ENCODE measurements around the gene ITLN2. TPM values are rescaled to one million over a fixed set of nuclear protein-coding genes. Genes with fewer than 3 reads are reported as not detected.
"Not testable (repeated sequence)": the region's sequence is repeated elsewhere in the genome, so short reads cannot be mapped to it uniquely, and the experiment has no call there.

ITLN2 gene
- total and polyA plus RNA-seq, 8 donors: 0.19 TPM; not detected in 7

DNA sequence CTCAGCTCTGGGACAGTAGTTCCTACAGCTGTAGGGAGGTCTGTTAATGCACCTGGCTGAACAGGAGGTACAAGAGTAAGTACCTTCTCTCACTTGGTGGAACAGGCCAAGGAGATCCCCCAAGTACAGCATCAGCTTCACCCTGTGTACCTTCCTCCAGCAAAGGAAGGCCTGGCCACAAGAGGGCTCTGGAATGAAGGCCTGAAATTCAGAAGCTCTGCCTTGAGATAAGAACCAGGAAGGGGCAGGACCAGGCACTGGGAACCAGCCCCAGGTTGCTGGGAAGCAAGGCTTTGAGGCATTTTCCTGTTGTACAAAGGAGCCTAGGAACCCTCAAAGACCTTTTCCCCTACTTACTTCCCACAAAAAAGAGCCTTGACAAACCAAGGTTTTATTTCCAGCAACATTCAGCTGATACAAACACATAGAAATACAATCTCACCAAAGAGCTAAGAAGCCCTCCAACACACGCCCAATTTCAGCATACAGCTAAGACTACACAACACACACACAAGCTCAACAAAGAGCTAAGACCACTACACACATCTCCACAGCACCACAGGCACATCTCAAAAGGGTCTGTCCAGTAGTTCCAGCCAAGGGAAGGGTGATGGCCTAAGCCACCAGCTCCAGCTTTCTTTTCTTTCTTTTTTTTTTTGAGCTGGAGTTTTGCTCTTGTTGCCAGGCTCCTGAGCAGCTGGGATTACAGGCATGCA, 42.9 kb upstream of the ITLN2 start:
- TF ChIP-seq, protein P1, sequence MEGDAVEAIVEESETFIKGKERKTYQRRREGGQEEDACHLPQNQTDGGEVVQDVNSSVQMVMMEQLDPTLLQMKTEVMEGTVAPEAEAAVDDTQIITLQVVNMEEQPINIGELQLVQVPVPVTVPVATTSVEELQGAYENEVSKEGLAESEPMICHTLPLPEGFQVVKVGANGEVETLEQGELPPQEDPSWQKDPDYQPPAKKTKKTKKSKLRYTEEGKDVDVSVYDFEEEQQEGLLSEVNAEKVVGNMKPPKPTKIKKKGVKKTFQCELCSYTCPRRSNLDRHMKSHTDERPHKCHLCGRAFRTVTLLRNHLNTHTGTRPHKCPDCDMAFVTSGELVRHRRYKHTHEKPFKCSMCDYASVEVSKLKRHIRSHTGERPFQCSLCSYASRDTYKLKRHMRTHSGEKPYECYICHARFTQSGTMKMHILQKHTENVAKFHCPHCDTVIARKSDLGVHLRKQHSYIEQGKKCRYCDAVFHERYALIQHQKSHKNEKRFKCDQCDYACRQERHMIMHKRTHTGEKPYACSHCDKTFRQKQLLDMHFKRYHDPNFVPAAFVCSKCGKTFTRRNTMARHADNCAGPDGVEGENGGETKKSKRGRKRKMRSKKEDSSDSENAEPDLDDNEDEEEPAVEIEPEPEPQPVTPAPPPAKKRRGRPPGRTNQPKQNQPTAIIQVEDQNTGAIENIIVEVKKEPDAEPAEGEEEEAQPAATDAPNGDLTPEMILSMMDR (IDR thresholded peaks at IDR 0.05): peak in 3 of 4 donors; percentile 30 to 50 (median 45)
- H3K27ac ChIP-seq: peak overlapping the region in 2 of 4 donors; percentile 25 to 53
- peaks cover 0 to 31% (median 18%) of the 10 kb centered on the region in 3 donors for H3K36me3 ChIP-seq
- peak; percentile 79 to 96 (median 93) for ATAC-seq
- DNase-seq: peak in 5 of 6 donors; percentile 50 to 71 (median 67)
- WGBS, 2 donors: 80 to 82% methylated on average over 1 of the region's 1 CpG
- H3K4me3 ChIP-seq: no peak overlapping the region
- no peak for FAIRE-seq
- no peaks in the 10 kb centered on the region for H3K27me3 ChIP-seq
- intact Hi-C loops (cut with DNase I): loop anchor here in 1 of 3 donors (10.0 kb wide), 1 partner anchor 97 kb away; the partner anchor contains the start of gene KLHDC9
- H3K9me3 ChIP-seq: no peaks in the 10 kb centered on the region
- no peaks in the 10 kb centered on the region for H3K4me1 ChIP-seq

DNA sequence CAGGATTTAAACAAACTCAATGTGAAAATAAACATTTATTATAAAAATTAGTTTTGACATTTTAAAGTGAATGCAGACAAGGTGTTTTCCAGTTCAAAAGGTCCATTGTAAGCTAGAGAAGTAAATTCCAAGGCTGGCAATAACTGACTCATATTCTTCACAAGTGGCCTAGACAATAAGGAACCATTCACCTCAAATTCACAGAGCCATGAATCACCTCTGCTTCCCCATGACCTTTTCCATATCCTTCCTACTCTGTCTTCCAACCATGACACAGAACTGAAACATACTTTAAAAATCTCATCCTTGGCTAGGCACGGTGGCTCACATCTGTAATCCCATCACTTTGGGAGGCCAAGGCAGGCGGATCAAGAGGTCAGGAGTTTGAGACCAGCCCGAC, 41.6 kb upstream of the ITLN2 start:
- Histone ChIP-seq H3K27ac (no peak overlapping the region), H3K36me3 (peaks cover 0 to 31% (median 18%) of the 10 kb centered on the region in 3 donors), H3K4me1 (no peaks in the 10 kb centered on the region), H3K27me3 (no peaks in the 10 kb centered on the region), H3K4me3 (no peak overlapping the region), H3K9me3 (no peaks in the 10 kb centered on the region)
- no peak for DNase-seq
- TF ChIP-seq, protein P1 (IDR thresholded peaks at IDR 0.05): no peak
- 84 to 92% methylated on average over 3 of the region's 3 CpGs for WGBS, 2 donors
- peak in 1 of 4 donors; percentile 6 for ATAC-seq
- no peak for FAIRE-seq
- intact Hi-C loops (cut with DNase I): loop anchor here in 1 of 3 donors (10.0 kb wide), 1 partner anchor 99 kb away; the partner anchor contains the start of gene KLHDC9

DNA sequence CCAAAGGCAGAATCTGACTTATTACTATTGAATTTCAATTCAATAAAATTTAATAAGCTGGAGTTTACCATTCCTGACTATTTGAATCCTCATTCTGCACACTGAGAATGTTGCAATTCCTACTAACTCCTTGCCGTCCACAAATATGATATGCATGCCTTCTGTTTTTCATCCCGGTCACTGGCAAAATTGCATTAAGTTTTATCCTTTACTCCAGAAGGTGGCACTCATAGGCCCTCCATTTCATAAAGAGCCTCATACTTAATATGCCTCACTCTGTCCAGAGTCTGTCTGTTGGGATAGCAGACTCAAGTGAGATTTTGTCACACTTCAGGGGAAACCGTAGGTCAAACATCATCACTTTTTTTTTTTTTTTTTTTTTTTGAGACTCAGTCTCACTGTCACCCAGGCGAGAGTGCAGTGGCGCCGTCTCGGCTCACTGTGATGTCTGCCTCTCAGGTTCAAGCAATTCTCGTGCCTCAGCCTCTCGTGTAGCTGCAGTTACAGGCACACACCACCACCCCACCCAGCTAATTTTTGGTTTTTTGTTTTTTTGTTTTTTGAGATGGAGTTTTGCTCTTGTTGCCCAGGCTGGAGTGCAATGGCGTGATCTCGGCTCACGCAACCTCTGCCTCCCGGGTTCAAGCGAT, 39.1 kb upstream of the ITLN2 start:
- no peak overlapping the region for H3K4me3 ChIP-seq
- no peaks in the 10 kb centered on the region for H3K27me3 ChIP-seq
- TF ChIP-seq, protein P1 (IDR thresholded peaks at IDR 0.05): peak in 1 of 4 donors; percentile 8
- intact Hi-C loops (cut with DNase I): loop anchor here in 1 of 3 donors (10.0 kb wide), 1 partner anchor 101 kb away; the partner anchor contains the start of gene KLHDC9
- FAIRE-seq: no peak
- H3K27ac ChIP-seq: no peak overlapping the region
- H3K4me1 ChIP-seq: no peaks in the 10 kb centered on the region
- peak in 2 of 4 donors; percentile 28 to 29 for ATAC-seq
- peaks cover 0 to 9% (median 0%) of the 10 kb centered on the region in 3 donors for H3K36me3 ChIP-seq
- H3K9me3 ChIP-seq: no peaks in the 10 kb centered on the region
- 78 to 82% methylated on average over 14 of the region's 14 CpGs for WGBS, 2 donors
- no peak for DNase-seq

DNA sequence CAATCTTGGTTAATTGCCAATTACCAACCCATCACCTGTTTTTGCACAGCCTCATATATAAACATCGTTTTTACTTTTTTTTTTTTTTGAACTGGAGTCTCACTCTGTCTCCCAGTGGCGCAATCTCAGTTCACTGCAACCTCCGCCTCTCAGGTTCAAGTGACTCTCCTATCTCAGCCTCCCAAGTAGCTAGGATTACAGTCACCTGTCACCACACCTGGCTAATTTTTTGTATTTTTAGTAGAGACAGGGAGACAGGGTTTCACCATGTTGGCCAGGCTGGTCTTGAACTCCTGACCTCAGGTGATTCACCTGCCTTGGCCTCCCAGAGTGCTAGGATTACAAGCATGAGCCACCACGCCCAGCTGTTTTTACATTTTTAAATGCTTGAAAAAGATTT, 37.4 kb upstream of the ITLN2 start:
- not testable (repeated sequence) for DNase-seq, H3K9me3 ChIP-seq, H3K4me3 ChIP-seq, ATAC-seq, FAIRE-seq, H3K36me3 ChIP-seq, H3K27ac ChIP-seq, H3K4me1 ChIP-seq, H3K27me3 ChIP-seq
- WGBS, 2 donors: 82 to 84% methylated on average over 4 of the region's 4 CpGs
- intact Hi-C loops (cut with DNase I): loop anchor here in 1 of 3 donors (10.0 kb wide), 1 partner anchor 103 kb away; the partner anchor contains the start of gene KLHDC9

DNA sequence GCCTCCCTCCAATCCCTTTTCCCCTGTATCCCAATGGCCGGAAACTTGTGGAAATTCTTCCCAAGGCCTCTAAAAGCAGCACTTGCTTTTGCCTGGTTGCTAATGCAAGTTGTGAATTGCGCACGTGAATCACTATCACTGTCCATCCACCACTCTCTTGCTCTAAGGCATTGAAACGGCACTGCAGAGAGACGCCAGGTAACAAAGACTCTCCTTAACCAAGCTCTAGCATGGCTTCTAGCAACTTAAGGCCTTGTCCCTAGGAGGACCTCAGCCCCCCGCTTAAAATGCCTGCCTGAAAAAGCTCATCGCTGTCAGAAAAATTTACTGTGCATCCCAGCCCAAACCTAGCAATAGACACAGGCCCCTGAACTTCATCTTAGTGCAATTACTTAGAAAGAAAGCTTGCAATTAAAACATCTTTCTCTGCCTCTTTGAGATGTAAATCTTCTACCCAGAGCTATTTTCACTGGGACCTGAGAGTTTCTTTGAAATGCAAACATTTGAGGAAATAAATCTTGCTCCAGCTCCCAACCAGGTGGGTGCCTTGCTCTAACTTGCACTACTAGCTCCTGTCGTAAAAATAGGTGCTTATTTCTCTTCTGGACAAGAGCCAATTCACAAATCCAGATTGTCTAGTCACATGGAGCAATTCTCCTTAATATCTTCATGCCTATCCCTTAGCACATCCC, 32.9 kb upstream of the ITLN2 start:
- ATAC-seq: no peak
- FAIRE-seq: no peak
- no peak for DNase-seq
- H3K27ac ChIP-seq: no peak overlapping the region
- 87 to 88% methylated on average over 8 of the region's 8 CpGs for WGBS, 2 donors
- H3K36me3 ChIP-seq: no peaks in the 10 kb centered on the region
- H3K27me3 ChIP-seq: no peaks in the 10 kb centered on the region
- intact Hi-C loops (cut with DNase I): no loop called here
- H3K4me1 ChIP-seq: no peaks in the 10 kb centered on the region
- H3K4me3 ChIP-seq: no peak overlapping the region
- H3K9me3 ChIP-seq: no peaks in the 10 kb centered on the region
- TF ChIP-seq, protein P1 (IDR thresholded peaks at IDR 0.05): no peak

All from pancreas (tissue), 10 donors.